HG02884 (cell line): Measurements from ENCODE around the gene RASSF10.

Experiments
- ATAC-seq: cut with Tn5 transposase; IDR thresholded peaks from one replicate; pipeline ENCODE4 v1.9.1; 2021; ENCODE audit warnings: mild to moderate bottlenecking, moderate library complexity; ENCODE audit not compliant: unreplicated experiment

Gene RASSF10

DNA sequence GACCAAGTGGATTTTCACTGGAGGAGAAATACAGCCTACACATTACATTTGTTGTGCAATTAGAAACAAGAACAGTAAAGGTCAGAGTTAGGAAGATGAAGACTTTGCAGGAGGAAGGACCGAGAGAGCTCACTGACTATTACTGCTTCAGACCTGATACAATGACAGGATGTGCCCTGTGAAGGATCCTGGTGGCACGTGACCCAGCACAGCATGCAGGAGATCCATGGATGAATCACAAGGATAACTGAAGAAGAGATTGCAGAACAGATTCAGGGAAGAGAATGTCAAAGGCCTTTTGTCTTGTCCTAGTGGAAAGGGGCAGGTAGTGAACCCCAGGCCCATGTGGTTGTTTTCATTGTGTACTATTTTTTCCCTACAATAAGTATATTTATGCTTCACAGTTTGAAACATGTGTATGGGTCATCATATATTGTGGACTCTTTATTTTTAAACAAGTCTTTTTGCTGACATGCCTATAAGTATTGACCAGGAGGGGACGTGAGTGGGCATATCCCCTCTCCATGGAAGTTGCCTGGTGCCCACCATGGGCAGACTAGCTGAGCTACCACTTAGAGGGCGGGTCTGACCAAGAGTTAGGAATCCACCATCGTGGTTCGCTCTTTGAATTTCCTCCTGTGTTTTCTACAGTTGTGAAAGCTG lies 44.3 kb downstream of the RASSF10 start:
- no peak for ATAC-seq

- ATAC-seq: no peak
Measured at GRCh38 chr11:13054278-13054677, 45.2 kb downstream of the RASSF10 start.

- no peak for ATAC-seq
Measured at GRCh38 chr11:13055200-13055599, 46.1 kb downstream of the RASSF10 start.

GRCh38 chr11:13061294-13061990 lies 52.3 kb downstream of the RASSF10 start:
- no peak for ATAC-seq
